Psoas muscle (tissue), 8 donors: ENCODE measurements around the gene TMEM247. TPM values are rescaled to one million over a fixed set of nuclear protein-coding genes. Genes with fewer than 3 reads are reported as not detected.

ENCODE experiments used
- ATAC-seq, 4 donors: fragments of 200-7000 bp; cut with Tn5 transposase; one replicate each; pipeline ENCODE4 v1.9.1; 2020; ENCODE audit warnings: moderate library complexity in 3 of 4, mild to moderate bottlenecking in 2 of 4
- DNase-seq, 2 donors: peaks; one replicate each; pipeline ENCODE4 v3.0.0-alpha.2; 2020
- H3K27ac ChIP-seq: fragments of 200-600 bp; one replicate; pipeline ENCODE4 v1.8.0; 2022
- H3K27me3 ChIP-seq, 3 donors: fragments of 200-600 bp in 1 of 3; one replicate each; pipeline versions ENCODE4 v1.6.1 to v1.8.0; 2013 to 2022; ENCODE audit warnings: low read length in 2 of 3, mild to moderate bottlenecking in 2 of 3, moderate library complexity in 1 of 3; ENCODE audit not compliant: insufficient read depth in 3 of 3
- H3K36me3 ChIP-seq, 2 donors: fragments of 200-600 bp in 1 of 2; one replicate each; pipeline versions ENCODE4 v1.6.1 to v1.8.0; 2013 to 2022; ENCODE audit warnings: low read depth in 1 of 2, mild to moderate bottlenecking in 1 of 2, moderate library complexity in 1 of 2; ENCODE audit not compliant: insufficient read depth in 1 of 2
- H3K4me1 ChIP-seq: fragments of 200-600 bp; one replicate; pipeline ENCODE4 v1.8.0; 2022
- H3K4me3 ChIP-seq: fragments of 200-600 bp; one replicate; pipeline ENCODE4 v1.8.0; 2022; ENCODE audit warnings: mild to moderate bottlenecking
- H3K9me3 ChIP-seq: fragments of 200-600 bp; one replicate; pipeline ENCODE4 v1.8.0; 2022
- WGBS, 3 donors: extraction: QIAGEN DNeasy Blood & Tissue Kit; methylation state at CpG; one replicate each; pipeline versions ENCODE4 v1.1.6 to v1.1.7; 2013; 5-methylcytosine and 5-hydroxymethylcytosine counted together
- intact Hi-C, 2 donors: fragments of 100-400 bp; cut with DNase I; formaldehyde crosslinking; loops; one replicate each; pipeline versions ENCODE4 v1.11.0 to v1.14.2; 2022
- polyA plus RNA-seq, 3 donors: library from polyadenylated mRNA; stranded (reverse); fragments of 200-250 nt; gene quantifications; one replicate each; pipeline ENCODE4 v1.2.3, GENCODE V29; 2013
- total RNA-seq, 4 donors: library from RNA; stranded (reverse); fragmentation: NEBNext Ultra II Directional in 2 of 4; extraction: Animal tissue kit (Norgen Biotek cat#: 25700) in 2 of 4; gene quantifications; one replicate each; pipeline versions ENCODE4 v1.2.1 to v1.2.4, GENCODE V29; 2021 to 2023
- TF ChIP-seq, protein P1 (sequence below): fragments of 200-600 bp; IDR thresholded peaks from one replicate; pipeline ENCODE4 v1.8.0; 2022; ENCODE audit warnings: antibody characterized with exemption
- donor health status: healthy with polysubstance abuse.
- donor health status: DM: no; HTN: no; CAD: no; lungs with moderate emphysema.
- donor health status: Bipolar disorder and iron deficiency.
- donor health status: healthy.
- donor health status: DM: yes; HTN: yes; CAD: no.
- donor health status: DM: no; HTN: no; CAD: no.
- donor health status: DM: no; HTN: no; CAD: no.
- donor health status: DM: yes; HTN: yes; CAD: no.

TMEM247 gene
- total and polyA plus RNA-seq, 7 donors = not detected

GRCh38 chr2:46504685-46505471 lies 25.5 kb downstream of the TMEM247 start:
- DNase-seq = no peak
- peaks cover 6% of the 10 kb centered on the region for H3K4me1 ChIP-seq
- intact Hi-C loops = no loop called here
- no peaks in the 10 kb centered on the region for H3K27me3 ChIP-seq
- ATAC-seq = no peak
- H3K27ac ChIP-seq = no peak overlapping the region
- TF ChIP-seq, protein P1, sequence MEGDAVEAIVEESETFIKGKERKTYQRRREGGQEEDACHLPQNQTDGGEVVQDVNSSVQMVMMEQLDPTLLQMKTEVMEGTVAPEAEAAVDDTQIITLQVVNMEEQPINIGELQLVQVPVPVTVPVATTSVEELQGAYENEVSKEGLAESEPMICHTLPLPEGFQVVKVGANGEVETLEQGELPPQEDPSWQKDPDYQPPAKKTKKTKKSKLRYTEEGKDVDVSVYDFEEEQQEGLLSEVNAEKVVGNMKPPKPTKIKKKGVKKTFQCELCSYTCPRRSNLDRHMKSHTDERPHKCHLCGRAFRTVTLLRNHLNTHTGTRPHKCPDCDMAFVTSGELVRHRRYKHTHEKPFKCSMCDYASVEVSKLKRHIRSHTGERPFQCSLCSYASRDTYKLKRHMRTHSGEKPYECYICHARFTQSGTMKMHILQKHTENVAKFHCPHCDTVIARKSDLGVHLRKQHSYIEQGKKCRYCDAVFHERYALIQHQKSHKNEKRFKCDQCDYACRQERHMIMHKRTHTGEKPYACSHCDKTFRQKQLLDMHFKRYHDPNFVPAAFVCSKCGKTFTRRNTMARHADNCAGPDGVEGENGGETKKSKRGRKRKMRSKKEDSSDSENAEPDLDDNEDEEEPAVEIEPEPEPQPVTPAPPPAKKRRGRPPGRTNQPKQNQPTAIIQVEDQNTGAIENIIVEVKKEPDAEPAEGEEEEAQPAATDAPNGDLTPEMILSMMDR = no peak
- no peak overlapping the region for H3K4me3 ChIP-seq
- no peaks in the 10 kb centered on the region for H3K9me3 ChIP-seq
- H3K36me3 ChIP-seq = no peaks in the 10 kb centered on the region
- 77 to 82% (median 82%) methylated on average over 8 of the region's 8 CpGs for WGBS, 3 donors

DNA sequence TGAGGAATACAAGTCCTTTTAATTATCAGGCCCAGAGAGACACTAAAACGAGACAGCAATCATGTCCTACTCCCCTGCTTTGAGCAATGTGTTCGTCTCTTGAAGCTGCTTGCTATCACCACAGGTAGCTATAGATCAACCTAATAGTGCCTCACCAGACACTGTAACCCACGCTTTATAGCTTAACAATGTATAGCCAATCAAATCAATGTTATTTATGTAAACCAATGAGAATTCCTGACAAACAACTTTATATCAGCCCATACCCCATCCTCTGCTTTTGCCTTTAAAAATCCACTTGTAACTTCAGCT lies 26.1 kb downstream of the TMEM247 start:
- no peak for ATAC-seq

GRCh38 chr2:46506131-46506706 lies 26.9 kb downstream of the TMEM247 start:
- H3K4me3 ChIP-seq = no peak overlapping the region
- H3K9me3 ChIP-seq = no peaks in the 10 kb centered on the region
- 58 to 67% (median 65%) methylated on average over 6 of the region's 6 CpGs for WGBS, 3 donors
- no peak overlapping the region for H3K27ac ChIP-seq
- intact Hi-C loops = no loop called here
- ATAC-seq = no peak
- TF ChIP-seq, protein P1 = no peak
- no peak for DNase-seq
- no peaks in the 10 kb centered on the region for H3K27me3 ChIP-seq
- no peaks in the 10 kb centered on the region for H3K4me1 ChIP-seq
- H3K36me3 ChIP-seq = no peaks in the 10 kb centered on the region

More for the DNA sequence above, 26.1 kb downstream of the TMEM247 start:
- H3K27me3 ChIP-seq = no peaks in the 10 kb centered on the region
- no peak for DNase-seq
- TF ChIP-seq, protein P1 = no peak
- H3K4me3 ChIP-seq = no peak overlapping the region
- 94 to 100% (median 95%) methylated on average over 3 of the region's 3 CpGs for WGBS, 3 donors
- peaks cover 4% of the 10 kb centered on the region for H3K4me1 ChIP-seq
- no peaks in the 10 kb centered on the region for H3K9me3 ChIP-seq
- no peaks in the 10 kb centered on the region for H3K36me3 ChIP-seq
- intact Hi-C loops = no loop called here
- H3K27ac ChIP-seq = no peak overlapping the region

- Histone ChIP-seq H3K4me3 (no peak overlapping the region), H3K4me1 (no peaks in the 10 kb centered on the region), H3K27ac (no peak overlapping the region), H3K36me3 (no peaks in the 10 kb centered on the region), H3K27me3 (no peaks in the 10 kb centered on the region), H3K9me3 (no peaks in the 10 kb centered on the region)
- intact Hi-C loops = no loop called here
- ATAC-seq (no peak), DNase-seq (no peak)
- TF ChIP-seq, protein P1 = no peak
- WGBS, 3 donors = 89 to 97% (median 92%) methylated on average over 3 of the region's 3 CpGs
Observed at GRCh38 chr2:46508312-46508711, 28.9 kb downstream of the TMEM247 start.
